HG03025 (cell line): ENCODE data around the gene IL17RE.

Experiments
- ATAC-seq: cut with Tn5 transposase; IDR thresholded peaks from one replicate; pipeline ENCODE4 v1.9.1; 2021; ENCODE audit warnings: mild to moderate bottlenecking, moderate library complexity; ENCODE audit not compliant: unreplicated experiment, low FRiP score

The IL17RE gene

GRCh38 chr3:9901967-9902366 lies 681 bp upstream of the IL17RE start:
- no peak for ATAC-seq

GRCh38 chr3:9903238-9903624 lies 583 bp downstream of the IL17RE start:
- no peak for ATAC-seq

- no peak for ATAC-seq
Measured at GRCh38 chr3:9903904-9904303, 1.3 kb downstream of the IL17RE start.

- ATAC-seq = no peak
Measured at GRCh38 chr3:9906480-9906879, 3.8 kb downstream of the IL17RE start.

GRCh38 chr3:9908286-9908685 lies 5.6 kb downstream of the IL17RE start:
- ATAC-seq = no peak

GRCh38 chr3:9909221-9910013 lies 6.8 kb downstream of the IL17RE start:
- ATAC-seq = no peak

- ATAC-seq = no peak
Measured at GRCh38 chr3:9911863-9912262, 9.2 kb downstream of the IL17RE start.

- no peak for ATAC-seq
Measured at GRCh38 chr3:9912294-9912935, 9.8 kb downstream of the IL17RE start.

- ATAC-seq = no peak
Measured at GRCh38 chr3:9913601-9914000, 11.0 kb downstream of the IL17RE start.

- no peak for ATAC-seq
Measured at GRCh38 chr3:9914011-9914410, 11.4 kb downstream of the IL17RE start.

- ATAC-seq = no peak
Measured at GRCh38 chr3:9914559-9915253, 12.1 kb downstream of the IL17RE start.

GRCh38 chr3:9915254-9916141 lies 12.8 kb downstream of the IL17RE start:
- no peak for ATAC-seq

- no peak for ATAC-seq
Measured at GRCh38 chr3:9916346-9916733, 13.7 kb downstream of the IL17RE start.

- no peak for ATAC-seq
Measured at GRCh38 chr3:9916734-9917680, 14.4 kb downstream of the IL17RE start, which contains the start of gene IL17RC. IL17RC (plus strand) TSS chr3:9917098; CDS start chr3:9917316, 218 bp downstream.

GRCh38 chr3:9917820-9918219 lies 15.2 kb downstream of the IL17RE start:
- ATAC-seq = no peak

- ATAC-seq = no peak
Measured at GRCh38 chr3:9918261-9919038, 15.8 kb downstream of the IL17RE start.

- no peak for ATAC-seq
Measured at GRCh38 chr3:9928158-9928557, 25.5 kb downstream of the IL17RE start.

GRCh38 chr3:9930804-9931418 lies 28.3 kb downstream of the IL17RE start:
- ATAC-seq = no peak
